Esophagus muscularis mucosa (tissue), 4 donors: ENCODE measurements around the gene IRAK1. TPM values are rescaled to one million over a fixed set of nuclear protein-coding genes. Genes with fewer than 3 reads are reported as not detected.

Experiments used
- DNase-seq: peaks from one replicate; pipeline ENCODE4 v3.0.0-alpha.2; 2017; ENCODE audit errors: extremely low spot score
- H3K27ac ChIP-seq, 4 donors: fragments of 200-600 bp; sonication (generic); replicated peaks in 1 of 4; 1 replicate in 3 of 4; 2 replicates in 1 of 4; pipeline ENCODE4 v1.5.1; 2016 to 2019; ENCODE audit warnings: mild to moderate bottlenecking in 1 of 4
- H3K27me3 ChIP-seq, 4 donors: fragments of 200-600 bp; sonication (generic); one replicate each; pipeline versions ENCODE4 v1.5.1 to v1.6.0; 2016 to 2019
- H3K36me3 ChIP-seq, 4 donors: fragments of 200-600 bp; sonication (generic); one replicate each; pipeline ENCODE4 v1.5.1; 2016 to 2019
- H3K4me1 ChIP-seq, 4 donors: fragments of 200-600 bp; sonication (generic); one replicate each; pipeline ENCODE4 v1.5.1; 2016 to 2019
- H3K4me3 ChIP-seq, 4 donors: fragments of 200-600 bp; sonication (generic); 1 replicate in 2 of 4; 2 replicates in 2 of 4; pipeline ENCODE4 v1.5.1; 2016 to 2019; ENCODE audit warnings: mild to moderate bottlenecking in 4 of 4, moderate library complexity in 1 of 4
- H3K9me3 ChIP-seq, 4 donors: fragments of 200-600 bp; sonication (generic); 1 replicate in 3 of 4; 2 replicates in 1 of 4; pipeline ENCODE4 v1.5.1; 2016 to 2019
- CTCF ChIP-seq, 3 experiments: fragments of 200-600 bp in 2 of 3; fragments of 450-650 bp in 1 of 3; sonication (generic) in 2 of 3; IDR thresholded peaks; one replicate each; pipeline ENCODE4 v1.5.1; 2017 to 2019; ENCODE audit warnings: antibody characterized with exemption in 3 of 3, mild to moderate bottlenecking in 2 of 3, moderate library complexity in 1 of 3
- EP300 ChIP-seq: sonication (generic); formaldehyde crosslinking; IDR thresholded peaks from one replicate; pipeline ENCODE4 v1.6.1; 2017; ENCODE audit warnings: antibody characterized with exemption
- POLR2A ChIP-seq: fragments of 450-650 bp; IDR thresholded peaks from one replicate; pipeline ENCODE4 v1.6.1; 2017; ENCODE audit warnings: antibody characterized with exemption, moderate library complexity, mild to moderate bottlenecking, low read depth
- POLR2AphosphoS5 ChIP-seq, 2 donors: sonication (generic); formaldehyde crosslinking; IDR thresholded peaks; one replicate each; pipeline ENCODE4 v1.6.1; 2017; ENCODE audit warnings: antibody characterized with exemption in 2 of 2
- WGBS: methylation state at CpG from one replicate; pipeline ENCODE4 v1.1.5; 2018; 5-methylcytosine and 5-hydroxymethylcytosine counted together
- intact Hi-C: fragments of 100-400 bp; cut with DNase I; formaldehyde crosslinking; loops from one replicate; pipeline ENCODE4 v1.15.1; 2023
- total RNA-seq, 4 donors: library from RNA; depleted of rRNA; stranded (reverse); fragments of >200 nt; gene quantifications; one replicate each; pipeline versions ENCODE4 v1.1.0 to v1.2.1, GENCODE V29; 2016

Gene IRAK1
- total RNA-seq, 4 donors from 2014 or later = 50.5 to 74.9 (median 67.6) TPM

GRCh38 chrX:153974003-153974725, 45.5 kb downstream of the IRAK1 start:
- 76% methylated on average over 6 of the region's 14 CpGs for WGBS
- H3K4me1 ChIP-seq = peaks cover 19 to 29% (median 26%) of the 10 kb centered on the region in 4 donors
- H3K4me3 ChIP-seq = peak overlapping the region in 2 of 4 donors; percentile 72 to 81
- no peaks in the 10 kb centered on the region for H3K36me3 ChIP-seq
- no peaks in the 10 kb centered on the region for H3K9me3 ChIP-seq
- peak overlapping the region; percentile 95 to 99 (median 98) for H3K27ac ChIP-seq
- intact Hi-C loops = no loop called here
- TF ChIP-seq POLR2AphosphoS5 (IDR thresholded peaks at IDR 0.05) (no peak), POLR2A (no peak), EP300 (no peak), CTCF (IDR thresholded peaks at IDR 0.05) (no peak)
- no peak for DNase-seq
- no peaks in the 10 kb centered on the region for H3K27me3 ChIP-seq

- H3K4me3 ChIP-seq = peak overlapping the region; percentile 65 to 81 (median 72)
Observed at GRCh38 chrX:153973127-153974002, 46.3 kb downstream of the IRAK1 start.

GRCh38 chrX:153972368-153973126, 47.2 kb downstream of the IRAK1 start, which contains the start of gene TMEM187:
TSS of gene TMEM187 (plus strand) at chrX:153972754. CDS start at chrX:153982063, 9,309 bp downstream.
- Histone ChIP-seq H3K27ac (peak within 1 kb of the TSS; percentile 95 to 99 (median 98)), H3K9me3 (no peaks in the 10 kb centered on the region), H3K4me1 (peaks cover 35 to 45% (median 42%) of the 10 kb centered on the region in 4 donors), H3K27me3 (no peaks in the 10 kb centered on the region), H3K4me3 (peak within 1 kb of the TSS; percentile 65 to 81 (median 72)), H3K36me3 (no peaks in the 10 kb centered on the region)
- 18% methylated on average over 17 of the region's 103 CpGs for WGBS
- no peak for TF ChIP-seq POLR2A
- TF ChIP-seq POLR2AphosphoS5 (IDR thresholded peaks at IDR 0.05) = peak; percentile 69 to 70
- no peak for TF ChIP-seq CTCF (IDR thresholded peaks at IDR 0.05)
- DNase-seq = peak; percentile 96
- intact Hi-C loops = no loop called here

More at GRCh38 chrX:153973127-153974002, 46.3 kb downstream of the IRAK1 start:
- intact Hi-C loops = no loop called here
- peaks cover 27 to 37% (median 34%) of the 10 kb centered on the region in 4 donors for H3K4me1 ChIP-seq
- WGBS = 47% methylated on average over 13 of the region's 20 CpGs
- TF ChIP-seq POLR2A (no peak), POLR2AphosphoS5 (IDR thresholded peaks at IDR 0.05) (no peak), CTCF (IDR thresholded peaks at IDR 0.05) (no peak), EP300 (no peak)
- no peak for DNase-seq
- H3K9me3 ChIP-seq = no peaks in the 10 kb centered on the region
- H3K27me3 ChIP-seq = no peaks in the 10 kb centered on the region
- peak overlapping the region; percentile 95 to 99 (median 98) for H3K27ac ChIP-seq
- H3K36me3 ChIP-seq = no peaks in the 10 kb centered on the region

GRCh38 chrX:153971450-153972367, 48.0 kb downstream of the IRAK1 start, which contains the start of gene HCFC1:
TSS of gene HCFC1 (minus strand) at chrX:153971818. CDS start at chrX:153970840, 978 bp downstream.
- H3K4me1 ChIP-seq = peaks cover 44 to 53% (median 50%) of the 10 kb centered on the region in 4 donors
- intact Hi-C loops = no loop called here
- WGBS = 16% methylated on average over 89 of the region's 96 CpGs

More at GRCh38 chrX:153971450-153972367, 48.0 kb downstream of the IRAK1 start, which contains the start of gene HCFC1:
- no peaks in the 10 kb centered on the region for H3K9me3 ChIP-seq
- H3K27me3 ChIP-seq = no peaks in the 10 kb centered on the region
- TF ChIP-seq EP300 (no peak), POLR2AphosphoS5 (IDR thresholded peaks at IDR 0.05) (peak; percentile 54 to 73)
- peak within 1 kb of the TSS; percentile 65 to 81 (median 72) for H3K4me3 ChIP-seq
- DNase-seq = peak; percentile 94
- no peaks in the 10 kb centered on the region for H3K36me3 ChIP-seq
- peak within 1 kb of the TSS; percentile 95 to 99 (median 98) for H3K27ac ChIP-seq
